ENCODE measurements around the gene TECR. TPM values are rescaled to one million over a fixed set of nuclear protein-coding genes. Genes with fewer than 3 reads are reported as not detected.
A peak's percentile ranks its signal among the peaks of the same experiment; 100 is the strongest.

The TECR gene
- total and polyA plus RNA-seq, 9 of the 15 experiments (the other 6 are each of a cell fraction or from before 2014, with no cell fraction given): 29.3 to 211 (median 81.4) TPM

GRCh38 chr19:14510311-14511228 lies 18.8 kb upstream of the TECR start (continued):
- TF ChIP-seq ETS1 (conservative IDR thresholded peaks at IDR 0.05; ENCODE audit: control insufficient read depth, low read depth, low read length): no peak
- no peak for TF ChIP-seq ARID2 (IDR thresholded peaks at IDR 0.05)
- no peak for TF ChIP-seq MEF2A (IDR thresholded peaks at IDR 0.05; ENCODE audit: control insufficient read depth, low read depth, low read length)
- TF ChIP-seq NFIC (IDR thresholded peaks at IDR 0.05): no peak
- no peak for TF ChIP-seq ZFP36 (IDR thresholded peaks at IDR 0.05; ENCODE audit: low read depth, low read length, partially characterized antibody)
- no peak for TF ChIP-seq ZFP30 (CRISPR knock-in tag; IDR thresholded peaks at IDR 0.05; ENCODE audit: borderline replicate concordance)
- TF ChIP-seq MCM5 (IDR thresholded peaks at IDR 0.05; ENCODE audit: low read depth): no peak
- TF ChIP-seq L3MBTL2 (IDR thresholded peaks at IDR 0.05): no peak
- TF ChIP-seq NCOA4 (IDR thresholded peaks at IDR 0.05; ENCODE audit: partially characterized antibody): no peak
- TF ChIP-seq, protein P1, sequence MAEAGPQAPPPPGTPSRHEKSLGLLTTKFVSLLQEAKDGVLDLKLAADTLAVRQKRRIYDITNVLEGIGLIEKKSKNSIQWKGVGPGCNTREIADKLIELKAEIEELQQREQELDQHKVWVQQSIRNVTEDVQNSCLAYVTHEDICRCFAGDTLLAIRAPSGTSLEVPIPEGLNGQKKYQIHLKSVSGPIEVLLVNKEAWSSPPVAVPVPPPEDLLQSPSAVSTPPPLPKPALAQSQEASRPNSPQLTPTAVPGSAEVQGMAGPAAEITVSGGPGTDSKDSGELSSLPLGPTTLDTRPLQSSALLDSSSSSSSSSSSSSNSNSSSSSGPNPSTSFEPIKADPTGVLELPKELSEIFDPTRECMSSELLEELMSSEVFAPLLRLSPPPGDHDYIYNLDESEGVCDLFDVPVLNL (CRISPR knock-in tag; IDR thresholded peaks at IDR 0.05; ENCODE audit: low read depth): no peak
- no peak for TF ChIP-seq POLR2H (tag; IDR thresholded peaks at IDR 0.05; ENCODE audit: low read depth)
- no peak for TF ChIP-seq ZSCAN29 (IDR thresholded peaks at IDR 0.05)
- TF ChIP-seq MIER1 (IDR thresholded peaks at IDR 0.05; ENCODE audit: low read depth): no peak
- 0 out of 2 replicates have a peak, but pooled peaks have one; percentile 56 for TF ChIP-seq SMARCA5 (IDR thresholded peaks at IDR 0.05)
- TF ChIP-seq, protein P2, sequence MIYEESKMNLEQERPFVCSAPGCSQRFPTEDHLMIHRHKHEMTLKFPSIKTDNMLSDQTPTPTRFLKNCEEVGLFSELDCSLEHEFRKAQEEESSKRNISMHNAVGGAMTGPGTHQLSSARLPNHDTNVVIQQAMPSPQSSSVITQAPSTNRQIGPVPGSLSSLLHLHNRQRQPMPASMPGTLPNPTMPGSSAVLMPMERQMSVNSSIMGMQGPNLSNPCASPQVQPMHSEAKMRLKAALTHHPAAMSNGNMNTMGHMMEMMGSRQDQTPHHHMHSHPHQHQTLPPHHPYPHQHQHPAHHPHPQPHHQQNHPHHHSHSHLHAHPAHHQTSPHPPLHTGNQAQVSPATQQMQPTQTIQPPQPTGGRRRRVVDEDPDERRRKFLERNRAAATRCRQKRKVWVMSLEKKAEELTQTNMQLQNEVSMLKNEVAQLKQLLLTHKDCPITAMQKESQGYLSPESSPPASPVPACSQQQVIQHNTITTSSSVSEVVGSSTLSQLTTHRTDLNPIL (CRISPR knock-in tag; IDR thresholded peaks at IDR 0.05): no peak
- no peak for TF ChIP-seq ELF1 (tag; IDR thresholded peaks at IDR 0.05)
- TF ChIP-seq SNRNP70 (optimal IDR thresholded peaks at IDR 0.05; ENCODE audit: low read depth, low read length): no peak
- TF ChIP-seq, protein P3, sequence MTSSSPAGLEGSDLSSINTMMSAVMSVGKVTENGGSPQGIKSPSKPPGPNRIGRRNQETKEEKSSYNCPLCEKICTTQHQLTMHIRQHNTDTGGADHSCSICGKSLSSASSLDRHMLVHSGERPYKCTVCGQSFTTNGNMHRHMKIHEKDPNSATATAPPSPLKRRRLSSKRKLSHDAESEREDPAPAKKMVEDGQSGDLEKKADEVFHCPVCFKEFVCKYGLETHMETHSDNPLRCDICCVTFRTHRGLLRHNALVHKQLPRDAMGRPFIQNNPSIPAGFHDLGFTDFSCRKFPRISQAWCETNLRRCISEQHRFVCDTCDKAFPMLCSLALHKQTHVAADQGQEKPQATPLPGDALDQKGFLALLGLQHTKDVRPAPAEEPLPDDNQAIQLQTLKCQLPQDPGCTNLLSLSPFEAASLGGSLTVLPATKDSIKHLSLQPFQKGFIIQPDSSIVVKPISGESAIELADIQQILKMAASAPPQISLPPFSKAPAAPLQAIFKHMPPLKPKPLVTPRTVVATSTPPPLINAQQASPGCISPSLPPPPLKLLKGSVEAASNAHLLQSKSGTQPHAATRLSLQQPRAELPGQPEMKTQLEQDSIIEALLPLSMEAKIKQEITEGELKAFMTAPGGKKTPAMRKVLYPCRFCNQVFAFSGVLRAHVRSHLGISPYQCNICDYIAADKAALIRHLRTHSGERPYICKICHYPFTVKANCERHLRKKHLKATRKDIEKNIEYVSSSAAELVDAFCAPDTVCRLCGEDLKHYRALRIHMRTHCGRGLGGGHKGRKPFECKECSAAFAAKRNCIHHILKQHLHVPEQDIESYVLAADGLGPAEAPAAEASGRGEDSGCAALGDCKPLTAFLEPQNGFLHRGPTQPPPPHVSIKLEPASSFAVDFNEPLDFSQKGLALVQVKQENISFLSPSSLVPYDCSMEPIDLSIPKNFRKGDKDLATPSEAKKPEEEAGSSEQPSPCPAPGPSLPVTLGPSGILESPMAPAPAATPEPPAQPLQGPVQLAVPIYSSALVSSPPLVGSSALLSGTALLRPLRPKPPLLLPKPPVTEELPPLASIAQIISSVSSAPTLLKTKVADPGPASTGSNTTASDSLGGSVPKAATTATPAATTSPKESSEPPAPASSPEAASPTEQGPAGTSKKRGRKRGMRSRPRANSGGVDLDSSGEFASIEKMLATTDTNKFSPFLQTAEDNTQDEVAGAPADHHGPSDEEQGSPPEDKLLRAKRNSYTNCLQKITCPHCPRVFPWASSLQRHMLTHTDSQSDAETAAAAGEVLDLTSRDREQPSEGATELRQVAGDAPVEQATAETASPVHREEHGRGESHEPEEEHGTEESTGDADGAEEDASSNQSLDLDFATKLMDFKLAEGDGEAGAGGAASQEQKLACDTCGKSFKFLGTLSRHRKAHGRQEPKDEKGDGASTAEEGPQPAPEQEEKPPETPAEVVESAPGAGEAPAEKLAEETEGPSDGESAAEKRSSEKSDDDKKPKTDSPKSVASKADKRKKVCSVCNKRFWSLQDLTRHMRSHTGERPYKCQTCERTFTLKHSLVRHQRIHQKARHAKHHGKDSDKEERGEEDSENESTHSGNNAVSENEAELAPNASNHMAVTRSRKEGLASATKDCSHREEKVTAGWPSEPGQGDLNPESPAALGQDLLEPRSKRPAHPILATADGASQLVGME (CRISPR knock-in tag; IDR thresholded peaks at IDR 0.05): no peak
- TF ChIP-seq ZEB2 (IDR thresholded peaks at IDR 0.05): peak; percentile 48; the same call in 1 of the 2 replicates
